HG02870 (cell line): ENCODE data around the gene MUC6.

Source experiments
- ATAC-seq: cut with Tn5 transposase; IDR thresholded peaks from one replicate; pipeline ENCODE4 v1.9.1; 2021; ENCODE audit warnings: mild to moderate bottlenecking, moderate library complexity; ENCODE audit not compliant: unreplicated experiment

MUC6 gene

DNA sequence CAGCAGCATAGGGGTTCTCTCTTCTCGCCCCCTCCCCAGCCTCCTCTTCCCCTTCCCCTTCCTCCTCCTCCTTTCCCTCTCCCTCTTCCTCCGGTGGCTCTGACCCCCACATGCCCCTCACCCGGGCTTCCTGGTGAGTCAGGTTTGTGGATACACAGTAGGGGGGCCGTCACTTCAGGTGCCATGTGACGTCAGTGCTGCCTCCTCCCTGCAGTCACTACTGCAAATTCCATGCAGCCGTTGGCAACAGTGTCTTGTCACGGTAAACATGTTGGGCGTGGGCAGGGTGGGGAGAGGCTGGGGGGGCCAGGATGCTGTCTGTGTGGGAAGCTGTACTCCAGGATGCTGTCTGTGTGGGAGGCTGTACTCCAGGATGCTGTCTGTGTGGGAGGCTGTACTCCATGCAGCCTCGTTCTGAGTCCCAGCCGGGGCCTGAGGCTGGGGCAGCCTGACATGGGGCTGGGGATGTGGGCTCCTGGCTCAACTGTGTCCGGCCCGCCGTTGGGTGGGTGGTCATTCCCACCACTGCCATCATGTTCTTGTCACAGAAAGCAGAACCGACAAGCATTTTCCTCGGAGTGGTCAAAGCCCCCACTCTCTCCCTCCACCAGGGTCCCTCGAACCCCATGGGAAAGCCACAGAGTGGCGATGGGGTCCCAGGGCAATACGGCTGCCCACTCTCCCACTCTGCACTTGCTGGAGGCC, 35.8 kb upstream of the MUC6 start:
- ATAC-seq: no peak

DNA sequence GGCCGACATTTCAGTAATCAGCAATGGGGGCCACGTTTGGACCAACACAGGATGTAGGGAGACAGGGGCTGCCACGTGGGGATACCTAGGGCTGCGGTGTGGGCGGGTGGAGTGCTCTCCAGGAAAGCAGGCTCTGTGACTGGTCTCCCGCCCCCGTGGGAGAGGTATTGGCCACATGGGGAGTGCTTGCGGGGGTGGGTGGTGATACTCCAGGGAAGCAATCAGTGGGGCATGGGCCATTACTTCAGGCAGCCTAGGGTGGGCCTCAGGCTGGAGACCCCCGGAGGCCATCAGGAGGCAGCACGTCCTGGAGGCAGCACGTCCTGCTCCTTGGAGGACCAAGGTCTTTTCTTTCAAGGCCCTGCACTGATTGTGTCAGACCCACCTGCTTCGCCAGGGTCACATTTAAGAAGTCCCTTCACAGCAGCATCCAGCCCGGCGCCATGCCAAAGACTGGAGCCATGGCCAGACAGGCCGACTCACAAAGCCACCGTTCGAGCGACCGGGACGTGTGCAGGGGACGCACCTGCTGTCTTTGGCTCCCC, 35.1 kb upstream of the MUC6 start:
- no peak for ATAC-seq

DNA sequence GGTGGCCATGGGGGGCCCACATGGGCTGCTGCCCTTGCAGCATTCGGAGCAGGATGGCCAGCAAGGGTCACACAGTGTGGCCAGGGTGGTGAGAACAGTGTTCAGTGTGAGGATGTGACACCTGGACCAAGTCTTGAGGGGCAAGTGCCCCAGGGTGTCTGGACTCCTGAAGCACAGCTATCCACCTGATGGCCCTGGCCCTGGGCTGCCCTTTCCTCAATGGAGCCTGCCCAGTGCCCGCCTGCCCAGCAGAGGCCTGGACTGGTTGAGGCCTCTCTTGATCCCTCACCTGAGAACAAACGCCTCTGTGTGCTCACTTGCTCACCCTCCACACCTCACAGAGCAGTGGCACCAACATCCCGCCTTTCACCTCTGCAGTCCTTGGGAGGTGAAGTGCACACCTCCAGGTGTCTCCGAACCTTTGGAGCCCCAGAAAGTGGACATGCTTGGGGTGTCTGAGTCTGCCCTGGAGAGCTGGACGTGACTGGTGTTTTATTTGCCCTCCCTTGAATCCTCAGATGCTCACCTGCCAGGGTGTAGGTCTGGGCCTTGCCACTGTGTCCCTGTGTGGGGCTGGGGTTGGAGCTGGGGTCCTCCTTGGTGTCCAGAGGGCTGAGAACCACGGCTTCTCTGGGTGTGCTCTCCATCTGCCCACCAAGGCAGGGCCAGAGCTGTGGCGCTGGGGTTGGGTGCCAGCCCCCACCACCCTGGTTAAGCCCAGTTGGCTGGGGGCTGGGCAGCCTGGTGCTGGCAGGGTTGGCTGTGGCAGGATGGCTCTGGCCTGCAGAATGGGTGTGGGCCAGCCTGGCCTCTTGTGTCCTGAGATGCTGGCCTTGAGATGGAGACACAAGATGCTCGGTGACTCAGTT, 34.3 kb upstream of the MUC6 start:
- no peak for ATAC-seq

DNA sequence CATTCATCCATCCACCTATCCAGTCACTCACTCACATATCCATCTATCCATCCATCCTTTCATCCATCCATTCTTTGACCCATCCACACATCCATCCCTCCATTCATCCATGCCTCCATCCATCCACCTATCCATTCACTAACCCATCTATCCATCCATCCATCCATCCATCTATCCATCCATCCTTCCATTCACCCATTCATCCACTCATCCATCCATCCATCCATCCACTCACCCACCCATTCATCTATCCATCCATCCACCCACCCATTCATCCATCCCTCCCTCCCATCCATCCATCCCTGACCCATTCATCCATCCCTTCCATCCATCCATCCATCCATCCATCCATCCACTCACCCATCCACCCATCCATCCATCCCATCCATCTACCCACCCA, 33.2 kb upstream of the MUC6 start:
- no peak for ATAC-seq

DNA sequence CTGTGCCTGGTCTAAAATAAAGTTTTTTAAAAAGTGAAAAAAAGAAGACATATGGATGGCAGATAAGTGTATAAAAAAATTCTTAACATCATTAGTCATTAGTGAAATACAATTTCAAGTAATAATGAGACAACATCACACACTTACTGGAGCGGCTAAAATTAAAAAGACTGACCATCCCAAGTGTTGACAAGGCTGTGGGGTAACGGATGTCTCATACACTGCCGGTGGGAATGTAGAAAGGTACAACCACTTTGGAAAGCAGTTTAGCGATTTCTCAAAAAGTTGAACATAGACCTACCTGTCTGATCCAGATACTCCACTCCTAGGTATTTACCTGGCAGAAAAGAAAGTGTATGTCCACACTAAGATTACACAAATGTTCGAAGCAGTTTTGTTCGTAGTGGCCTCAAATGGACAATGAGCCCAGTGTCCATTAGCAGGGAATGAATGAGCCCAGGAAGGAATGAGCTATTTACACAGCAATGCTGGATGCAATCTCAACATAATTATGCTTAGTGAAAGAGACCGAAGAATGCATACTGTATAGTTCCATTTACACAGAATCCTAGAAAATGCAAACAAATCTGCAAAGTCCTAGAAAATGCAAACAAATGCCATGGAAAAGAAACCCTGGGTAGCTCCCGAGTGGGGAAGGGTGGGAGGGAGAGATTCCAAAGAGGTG, 31.4 kb upstream of the MUC6 start:
- ATAC-seq: no peak

DNA sequence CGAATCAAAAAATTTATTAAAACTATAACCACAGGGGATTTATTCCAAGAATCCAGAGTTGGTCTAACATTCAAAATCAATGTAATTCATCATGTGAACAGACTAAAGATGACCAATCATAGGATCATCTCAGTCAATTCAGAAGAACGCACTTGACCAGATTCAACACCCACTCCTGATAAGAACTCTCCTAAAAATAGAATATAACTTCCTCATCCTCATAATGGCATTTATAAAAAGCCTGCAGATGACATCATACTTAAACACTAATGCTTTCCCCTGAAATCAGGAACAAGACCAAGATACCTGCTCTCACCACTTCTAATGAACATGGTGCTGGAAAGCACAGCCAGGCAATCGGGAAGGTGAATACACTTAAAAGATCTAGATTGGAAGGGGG, 27.6 kb upstream of the MUC6 start:
- ATAC-seq: no peak

DNA sequence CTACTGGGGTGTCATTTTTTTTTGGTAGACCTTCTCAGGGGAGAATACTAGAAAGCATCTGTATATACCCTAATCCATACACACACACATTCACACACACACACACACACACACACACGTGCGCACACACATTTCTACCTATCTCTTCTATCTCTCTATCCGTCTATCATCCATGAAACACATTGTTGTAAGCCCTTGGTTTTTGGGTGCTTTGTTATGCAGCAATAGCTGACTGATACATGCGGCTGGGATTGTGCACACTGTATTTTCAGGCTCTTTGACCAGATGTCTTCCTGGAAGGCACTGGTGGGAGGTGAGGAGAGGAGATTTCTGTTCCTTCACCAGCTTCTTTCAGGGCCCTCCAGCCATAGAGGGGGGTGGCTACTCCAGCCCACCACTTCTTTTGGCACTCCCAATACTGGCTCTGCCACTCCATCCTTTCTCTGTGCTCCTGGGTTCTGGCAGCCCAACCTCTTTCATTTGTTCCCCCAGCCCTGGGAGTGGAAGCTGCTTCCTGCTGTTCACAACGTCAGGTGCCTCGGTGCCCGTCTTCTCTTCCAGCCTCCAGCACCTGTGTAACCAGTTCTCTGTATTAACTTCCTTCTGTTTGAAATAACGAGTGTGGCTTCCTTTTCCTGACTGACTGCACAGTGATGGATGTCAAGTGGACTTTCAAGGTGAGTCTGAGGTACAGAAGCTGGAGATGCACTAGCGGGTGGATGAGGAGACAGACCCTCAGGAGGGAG, 25.7 kb upstream of the MUC6 start:
- ATAC-seq: no peak

DNA sequence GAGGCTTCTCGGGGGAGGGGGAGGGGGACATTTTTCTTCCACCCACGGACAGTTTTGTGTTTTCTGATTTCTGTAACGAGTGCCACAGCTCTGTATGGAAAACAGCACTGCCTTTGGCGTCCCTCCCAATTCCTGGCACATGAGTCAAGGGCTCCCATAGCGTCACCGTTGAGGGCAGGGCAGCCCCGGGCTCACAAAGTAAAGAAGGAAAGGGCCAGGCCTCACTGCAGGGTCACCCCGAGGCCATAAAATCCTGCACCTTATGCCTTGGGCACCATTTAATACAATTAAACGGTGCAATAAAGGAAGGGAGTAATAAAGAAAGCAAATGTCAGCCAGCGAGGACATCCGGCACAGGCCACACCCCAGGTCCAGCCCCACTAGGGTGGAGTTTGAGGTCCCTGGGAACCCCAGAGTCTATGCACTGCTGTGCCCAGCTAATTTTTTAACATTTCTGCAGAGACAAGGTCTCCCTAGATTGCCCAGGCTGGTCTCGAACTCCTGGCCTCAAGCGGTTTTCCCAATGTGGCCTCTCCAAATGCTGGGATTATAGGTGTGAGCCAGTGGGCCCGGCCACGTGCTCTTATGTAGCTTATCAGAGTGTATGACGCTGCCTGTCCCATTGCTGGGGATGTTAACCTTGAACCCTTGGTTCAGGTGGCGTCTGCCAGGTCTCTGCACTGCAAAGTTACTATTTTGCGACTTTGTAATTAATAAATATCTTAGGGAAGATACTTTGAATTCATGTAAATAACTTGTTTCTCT, 24.5 kb upstream of the MUC6 start:
- no peak for ATAC-seq

DNA sequence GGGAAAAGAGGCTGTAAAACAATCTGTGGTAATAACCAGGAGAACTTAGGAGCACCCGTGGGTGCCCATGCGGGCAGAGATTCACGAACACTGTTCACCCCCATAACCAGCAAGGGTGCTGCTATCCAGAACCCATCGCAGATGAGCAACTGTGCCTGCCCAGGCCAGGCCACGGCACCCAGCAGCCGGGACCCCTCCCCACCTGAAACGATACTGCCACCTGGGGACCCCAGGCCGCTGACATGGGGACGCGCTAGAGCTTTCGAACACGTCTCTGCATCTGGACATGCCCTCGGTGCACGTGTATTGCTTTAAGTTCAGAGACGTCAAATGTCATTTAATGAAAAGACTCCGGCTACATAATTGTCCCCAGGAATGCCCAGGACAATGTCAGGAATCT, 23.9 kb upstream of the MUC6 start:
- ATAC-seq: no peak

DNA sequence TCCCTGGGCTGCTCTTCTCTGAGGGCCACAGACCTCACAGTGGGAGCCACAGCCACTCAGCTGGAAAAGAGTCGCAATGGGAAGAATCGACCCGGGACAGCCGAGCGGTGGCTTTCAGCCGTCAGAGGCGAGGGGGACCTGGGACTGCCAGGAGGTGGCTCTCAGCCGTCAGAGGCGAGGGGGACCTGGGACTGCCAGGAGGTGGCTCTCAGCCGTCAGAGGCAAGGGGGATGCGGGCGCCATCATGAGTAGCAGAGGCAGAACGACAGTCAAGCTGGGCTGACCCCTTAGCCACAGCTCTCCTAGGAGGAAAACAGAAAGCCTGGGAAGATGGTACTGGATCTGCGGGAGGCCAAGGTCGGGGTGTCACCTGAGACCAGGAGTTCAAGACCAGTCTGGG, 23.2 kb upstream of the MUC6 start:
- no peak for ATAC-seq

DNA sequence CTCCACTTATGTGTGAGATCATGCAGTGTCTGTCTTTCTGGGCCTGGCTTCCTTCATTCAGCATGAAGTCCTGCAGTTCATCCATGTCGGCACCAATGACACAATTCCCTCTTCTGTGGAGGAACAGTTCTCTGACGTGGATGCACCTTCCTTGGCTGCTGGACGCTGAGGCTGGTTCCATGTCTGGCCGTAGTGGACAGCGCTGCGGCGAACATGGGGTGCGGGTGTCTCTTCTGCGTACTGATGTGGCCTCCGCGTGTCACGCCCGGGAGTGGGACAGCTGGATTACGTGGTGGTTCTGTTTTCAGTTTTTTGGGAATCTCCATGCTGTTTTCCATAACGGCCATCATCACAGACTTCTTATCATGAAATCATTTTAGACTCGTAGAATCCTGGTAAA, 21.3 kb upstream of the MUC6 start:
- no peak for ATAC-seq

DNA sequence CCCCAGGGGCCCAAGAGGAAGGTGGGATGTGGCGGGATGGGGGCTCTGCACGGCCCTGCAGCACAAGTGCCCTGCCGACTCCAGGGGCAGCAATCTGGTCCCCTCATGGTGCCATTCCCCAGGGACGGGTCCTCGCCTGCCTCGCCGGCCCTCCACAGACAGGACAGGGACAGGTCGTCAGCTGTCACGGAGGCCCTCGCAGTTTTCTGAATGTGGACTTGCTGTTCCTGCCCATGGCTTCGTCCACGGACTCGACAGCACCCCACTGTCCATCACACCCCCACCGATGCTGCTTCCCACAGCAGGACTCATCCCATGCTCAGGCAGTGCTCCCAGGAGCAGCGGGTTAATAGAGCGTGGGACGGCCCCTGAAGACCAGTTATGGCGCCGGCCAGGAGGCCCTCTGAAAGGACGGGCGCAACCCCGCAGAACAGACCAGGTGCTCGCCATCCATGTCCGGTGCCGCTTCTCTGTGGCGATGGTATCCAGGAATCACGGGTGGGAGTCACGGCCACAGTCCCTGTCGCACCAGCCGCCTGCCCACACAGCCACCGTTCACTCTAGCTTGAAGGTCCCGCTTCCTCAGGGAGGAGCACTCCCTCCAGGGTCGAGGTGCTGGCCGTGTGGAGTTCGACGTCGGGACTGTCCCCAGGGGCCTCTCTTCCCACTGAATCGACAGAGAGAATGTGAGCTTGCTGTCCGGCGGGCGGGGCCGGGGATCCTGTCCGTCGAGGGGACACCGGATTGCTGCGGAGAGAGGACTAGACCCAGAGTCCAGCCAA, 19.7 kb upstream of the MUC6 start:
- ATAC-seq: no peak

DNA sequence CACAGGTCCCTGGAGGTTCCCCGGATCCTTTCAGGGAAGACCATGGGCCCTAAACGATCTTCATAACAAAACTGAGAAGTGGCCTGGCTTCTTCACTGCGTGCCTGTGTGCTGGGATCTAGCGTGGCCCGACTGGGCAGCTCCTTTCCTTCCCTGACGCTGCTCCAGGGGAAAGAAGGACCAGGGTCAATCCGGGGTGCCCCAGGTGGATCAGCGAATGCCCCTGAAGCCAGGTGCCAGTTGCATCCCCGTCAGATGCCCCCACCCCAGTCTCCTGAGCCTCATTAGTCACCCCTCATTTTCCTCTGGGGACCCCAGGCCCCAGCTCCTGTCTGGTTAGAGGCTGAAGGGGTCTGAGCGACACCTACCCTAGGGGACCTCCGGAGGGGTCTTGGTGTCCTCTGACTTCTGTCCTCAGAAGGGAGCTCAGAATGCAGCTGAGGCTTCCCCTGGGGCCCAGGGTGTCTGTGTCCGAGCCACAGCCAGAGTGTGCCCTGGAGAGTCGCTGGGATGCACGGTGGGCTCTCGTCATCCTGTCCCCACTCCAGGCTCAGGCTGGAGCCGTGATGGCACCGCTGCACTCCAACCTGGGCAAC, 18.7 kb upstream of the MUC6 start:
- no peak for ATAC-seq

DNA sequence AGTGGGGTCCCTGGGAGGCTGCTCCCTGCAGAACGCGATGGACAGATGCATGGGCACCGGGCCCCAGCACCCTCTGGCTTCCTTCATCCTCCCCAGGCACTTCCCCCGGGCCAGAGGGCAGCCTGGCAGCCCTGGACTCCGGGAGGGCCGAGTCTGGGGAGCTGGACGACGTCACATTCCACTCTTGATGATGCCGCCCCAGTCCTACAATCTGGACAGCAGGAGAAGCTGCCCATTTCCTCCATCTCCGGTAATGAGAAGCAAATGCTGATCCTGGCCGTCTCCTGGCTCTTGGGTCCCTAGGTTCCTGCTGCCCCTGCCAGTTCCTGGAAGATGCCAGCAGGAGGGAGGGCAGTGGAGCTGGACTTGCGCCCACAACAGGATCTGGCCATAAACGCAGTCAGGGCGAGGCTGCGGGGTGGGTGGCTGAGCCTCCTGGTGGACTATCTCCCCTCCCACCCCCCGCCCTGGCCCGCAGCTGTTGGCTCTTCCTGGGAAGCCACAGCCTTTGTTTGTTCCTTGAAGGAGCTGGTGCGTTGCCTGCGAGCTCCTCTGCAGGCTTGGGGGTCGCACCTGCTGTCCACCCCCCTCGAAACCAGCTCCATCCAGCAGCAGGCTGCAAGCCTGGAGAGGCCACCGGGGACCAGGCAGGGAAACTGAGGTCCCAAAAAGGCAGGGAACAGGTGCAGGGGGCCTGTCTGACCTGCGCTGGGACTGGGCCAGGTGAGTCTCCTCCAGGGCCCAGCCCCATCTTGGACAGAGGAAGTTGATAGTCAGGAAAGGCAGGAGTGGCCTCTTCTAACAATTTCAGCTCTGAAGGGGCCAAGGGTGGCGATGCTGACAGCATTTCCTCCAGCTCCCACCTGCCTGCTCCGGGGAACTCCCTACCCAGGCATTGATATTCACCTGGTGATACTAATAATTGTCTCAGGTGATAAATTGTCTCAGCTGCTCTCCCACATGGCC, 17.9 kb upstream of the MUC6 start:
- no peak for ATAC-seq

DNA sequence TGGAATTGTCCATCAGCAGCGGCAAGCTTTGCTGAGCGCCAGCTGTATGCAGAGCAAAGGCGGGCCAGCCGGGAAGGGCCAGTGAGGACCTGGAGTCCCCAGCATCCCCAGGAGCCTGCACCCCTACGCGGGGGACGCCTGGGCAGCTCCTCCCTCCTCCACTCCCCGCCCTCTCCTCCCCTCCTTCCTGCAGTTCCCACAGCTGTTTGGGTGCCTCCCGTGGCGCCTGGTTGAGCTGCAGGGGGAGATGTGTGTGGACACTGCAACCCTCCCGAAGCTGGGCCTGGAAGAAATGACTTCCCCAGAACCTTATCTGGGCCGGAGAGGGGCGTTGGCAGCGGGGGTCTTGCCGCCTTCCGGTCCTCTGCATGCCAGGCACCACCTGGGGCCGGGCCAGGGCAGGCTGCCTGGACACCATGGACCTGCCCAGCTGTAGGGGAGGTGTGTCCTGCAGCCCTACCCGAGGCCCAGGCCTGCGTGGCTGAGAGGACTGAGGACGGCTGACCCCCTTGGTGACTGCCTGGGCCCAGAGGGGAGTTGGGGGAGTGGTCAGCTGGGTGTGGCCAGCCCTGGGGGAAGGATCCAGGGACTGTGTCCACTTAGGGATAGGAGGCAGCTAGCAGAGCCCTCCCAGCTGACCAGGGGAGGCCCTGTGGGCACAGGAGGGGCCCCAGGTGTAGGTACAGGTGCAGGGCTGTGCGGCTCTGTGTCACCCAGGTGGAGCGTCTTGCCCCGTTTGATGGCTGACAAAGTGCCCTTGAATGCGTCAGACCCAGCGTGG, 16.8 kb upstream of the MUC6 start:
- ATAC-seq: no peak

DNA sequence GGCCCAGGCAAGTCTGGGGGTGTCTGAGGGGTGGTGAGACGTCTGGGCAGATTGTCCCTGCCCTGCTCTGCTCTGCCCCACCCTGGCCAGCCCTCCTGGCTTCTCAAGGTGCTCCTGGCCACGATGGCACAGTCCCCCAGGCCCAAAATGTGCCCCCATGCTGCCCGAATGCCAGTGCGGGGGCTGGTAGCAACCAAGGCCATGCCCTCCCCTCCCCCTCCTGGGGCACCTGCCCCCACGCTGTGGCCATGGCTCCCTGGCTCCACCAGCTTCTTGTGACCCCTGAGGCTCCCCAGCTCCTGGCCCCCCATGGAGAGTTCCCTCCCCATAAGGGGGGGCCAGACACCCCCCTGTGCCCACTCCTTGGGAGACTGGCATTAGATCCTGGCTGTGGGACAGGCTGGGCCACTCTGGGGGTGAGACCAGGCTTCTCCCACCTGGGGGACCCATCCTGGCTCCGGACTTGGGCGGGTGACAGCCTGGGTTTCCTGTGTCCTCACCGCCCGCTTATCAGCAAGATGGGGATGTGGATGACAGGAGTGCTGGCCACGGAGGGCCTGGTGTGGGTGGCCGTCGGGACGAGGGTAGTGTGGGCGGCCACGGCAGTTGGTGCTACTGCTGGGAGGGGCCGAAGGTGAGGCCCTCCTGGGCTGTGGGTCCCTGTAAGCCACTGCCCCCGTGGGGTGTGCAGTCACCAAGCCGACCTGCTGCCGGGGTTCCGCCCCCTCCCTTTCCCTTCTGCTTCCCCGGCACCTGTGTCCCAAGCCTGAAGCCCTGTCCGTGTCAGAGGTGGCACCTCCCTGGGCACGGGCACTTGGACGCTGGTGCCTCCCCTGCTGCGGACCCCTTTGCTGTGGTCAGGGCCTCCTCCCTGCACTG, 15.9 kb upstream of the MUC6 start:
- ATAC-seq: no peak
